ENCODE measurements around the gene METTL4.

METTL4 gene, protein sequence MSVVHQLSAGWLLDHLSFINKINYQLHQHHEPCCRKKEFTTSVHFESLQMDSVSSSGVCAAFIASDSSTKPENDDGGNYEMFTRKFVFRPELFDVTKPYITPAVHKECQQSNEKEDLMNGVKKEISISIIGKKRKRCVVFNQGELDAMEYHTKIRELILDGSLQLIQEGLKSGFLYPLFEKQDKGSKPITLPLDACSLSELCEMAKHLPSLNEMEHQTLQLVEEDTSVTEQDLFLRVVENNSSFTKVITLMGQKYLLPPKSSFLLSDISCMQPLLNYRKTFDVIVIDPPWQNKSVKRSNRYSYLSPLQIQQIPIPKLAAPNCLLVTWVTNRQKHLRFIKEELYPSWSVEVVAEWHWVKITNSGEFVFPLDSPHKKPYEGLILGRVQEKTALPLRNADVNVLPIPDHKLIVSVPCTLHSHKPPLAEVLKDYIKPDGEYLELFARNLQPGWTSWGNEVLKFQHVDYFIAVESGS

GRCh38 chr18:2571200-2572170 is at the start of gene METTL4, which contains the start of gene NDC80:
Gene METTL4, minus strand, starts transcription at chr18:2571505. Its CDS starts 4,289 bp downstream, at chr18:2567216.
Gene NDC80, plus strand, starts transcription at chr18:2571557. Its CDS starts 1,429 bp downstream, at chr18:2572986.
- DNase-seq (ENCODE audit: low spot score): peak; percentile 84

GRCh38 chr18:2618009-2618408 is 46.7 kb upstream of the METTL4 start:
- DNase-seq (ENCODE audit: low spot score): no peak

DNA sequence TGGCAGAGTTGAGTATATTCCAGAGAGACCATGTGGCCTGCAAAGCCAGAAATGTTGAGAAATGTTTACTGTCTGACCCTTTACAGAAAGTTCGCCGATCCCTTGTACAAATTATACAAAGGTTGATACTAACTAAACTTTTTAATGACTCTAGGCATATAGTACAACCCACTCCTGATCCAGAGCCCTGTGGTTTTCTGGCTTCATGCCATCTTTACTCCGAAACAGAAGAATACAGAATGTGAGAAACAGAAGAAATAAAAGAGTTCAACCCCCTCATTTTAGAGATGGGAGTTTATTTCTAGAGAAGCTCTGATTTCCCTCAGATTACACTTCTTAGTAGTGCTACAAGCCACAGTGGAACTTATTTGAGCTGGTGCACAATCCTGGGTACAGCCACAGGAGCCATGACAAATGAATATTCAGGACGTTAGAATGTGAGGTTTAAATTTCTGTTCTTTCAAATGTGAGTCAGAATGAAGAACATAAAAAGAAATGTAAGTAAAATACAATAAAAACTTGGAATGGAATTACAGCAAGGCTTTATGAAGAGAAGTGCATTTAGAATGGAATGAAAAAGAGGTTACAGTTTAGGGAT is 46.2 kb upstream of the METTL4 start:
- DNase-seq (ENCODE audit: low spot score): no peak

DNA sequence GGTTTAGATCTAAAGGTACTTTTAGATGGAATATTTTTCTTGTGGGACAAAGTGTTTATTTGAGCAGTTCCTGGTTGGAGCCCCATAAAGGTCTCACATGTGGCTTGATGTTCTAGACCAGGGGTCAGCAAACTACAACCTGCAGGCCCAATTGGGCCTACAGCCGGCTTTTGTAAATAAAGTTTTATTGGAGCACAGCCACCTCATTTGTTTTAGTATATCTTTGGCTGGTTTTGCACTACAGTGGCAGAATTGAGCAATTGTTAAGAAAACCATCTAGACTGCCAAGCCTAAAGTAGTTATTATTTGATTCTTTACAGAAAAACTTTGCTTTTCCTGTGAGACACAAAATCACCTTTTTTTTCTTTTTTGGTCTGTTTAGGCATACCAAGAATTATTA is 41.7 kb upstream of the METTL4 start:
- DNase-seq (ENCODE audit: low spot score): no peak

- no peak for DNase-seq (ENCODE audit: low spot score)
Measured at GRCh38 chr18:2610549-2610948, 39.2 kb upstream of the METTL4 start.

GRCh38 chr18:2609604-2610003 is 38.3 kb upstream of the METTL4 start:
- DNase-seq (ENCODE audit: low spot score): no peak

- no peak for DNase-seq (ENCODE audit: low spot score)
Measured at GRCh38 chr18:2606335-2606734, 35.0 kb upstream of the METTL4 start.

DNA sequence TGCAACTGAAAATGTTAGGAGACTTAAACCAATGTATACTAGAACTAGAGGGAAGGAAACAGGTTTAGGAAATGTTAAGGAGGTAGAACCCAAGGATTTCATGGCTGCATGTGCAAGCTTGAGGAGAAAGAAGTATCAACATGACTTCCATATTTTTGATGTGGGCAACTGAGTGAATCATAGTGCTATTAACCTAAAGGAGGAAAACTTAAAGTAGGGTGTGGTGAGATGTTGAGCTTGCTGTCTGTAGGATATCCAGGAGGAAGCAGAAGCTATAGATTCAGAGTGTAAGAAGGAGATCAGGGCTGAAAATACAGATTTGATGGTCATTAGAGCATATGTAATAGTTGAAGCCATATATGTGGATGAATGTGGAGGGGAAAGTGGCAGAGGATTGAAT is 31.5 kb upstream of the METTL4 start:
- no peak for DNase-seq (ENCODE audit: low spot score)

- DNase-seq (ENCODE audit: low spot score): no peak
Measured at GRCh38 chr18:2597639-2598038, 26.3 kb upstream of the METTL4 start.

DNA sequence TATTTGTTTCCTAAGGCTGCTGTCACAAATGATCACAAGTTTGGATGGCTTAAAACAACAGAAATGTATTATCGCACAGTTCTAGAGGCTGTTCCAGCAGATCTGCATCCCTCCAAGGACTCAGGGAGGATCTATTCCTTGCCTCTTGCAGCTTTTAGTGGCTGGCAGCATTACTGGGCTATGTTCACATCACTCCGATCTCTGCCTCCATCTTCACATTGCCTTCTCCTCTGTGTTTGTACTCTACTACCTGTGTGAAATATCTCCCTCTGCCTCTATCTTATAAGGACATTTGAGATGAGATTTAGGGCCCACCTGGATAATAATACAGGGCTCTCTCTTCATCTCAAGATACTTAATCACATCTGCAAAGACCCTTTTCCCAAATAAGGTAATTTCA is 19.0 kb upstream of the METTL4 start:
- DNase-seq (ENCODE audit: low spot score): no peak

GRCh38 chr18:2589345-2590068 is 18.2 kb upstream of the METTL4 start:
- no peak for DNase-seq (ENCODE audit: low spot score)

DNA sequence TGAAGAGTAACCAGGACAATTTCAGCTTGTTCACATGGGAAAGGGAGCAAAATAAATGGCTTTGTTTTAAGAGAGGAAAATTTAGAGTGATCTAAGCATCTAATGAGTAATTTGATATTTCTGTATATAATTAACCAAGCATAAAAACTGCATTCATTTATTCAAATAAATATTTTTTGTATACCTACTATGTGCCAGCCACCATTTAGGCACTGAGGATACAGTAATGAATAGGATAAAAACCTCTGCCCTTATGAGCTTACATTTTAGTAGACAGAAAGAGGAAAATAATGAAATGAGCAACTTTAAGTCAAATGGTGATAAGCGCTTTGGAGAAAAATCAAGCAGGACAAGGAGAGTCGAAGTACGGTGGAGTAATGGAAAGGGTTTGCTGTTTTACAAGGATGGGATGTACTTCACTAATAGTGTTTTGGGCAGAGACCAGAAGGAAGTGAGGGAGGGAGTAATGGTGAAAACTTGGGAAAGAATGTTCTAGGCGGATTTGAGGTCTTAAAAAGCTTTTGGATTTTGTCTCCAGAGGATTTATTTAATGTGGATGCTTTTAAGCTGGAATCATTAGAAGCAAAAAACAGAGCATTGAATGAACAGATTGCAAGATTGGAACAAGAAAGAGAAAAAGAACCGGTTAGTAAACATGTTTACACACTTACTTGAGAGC is 17.5 kb upstream of the METTL4 start:
- DNase-seq (ENCODE audit: low spot score): no peak

DNA sequence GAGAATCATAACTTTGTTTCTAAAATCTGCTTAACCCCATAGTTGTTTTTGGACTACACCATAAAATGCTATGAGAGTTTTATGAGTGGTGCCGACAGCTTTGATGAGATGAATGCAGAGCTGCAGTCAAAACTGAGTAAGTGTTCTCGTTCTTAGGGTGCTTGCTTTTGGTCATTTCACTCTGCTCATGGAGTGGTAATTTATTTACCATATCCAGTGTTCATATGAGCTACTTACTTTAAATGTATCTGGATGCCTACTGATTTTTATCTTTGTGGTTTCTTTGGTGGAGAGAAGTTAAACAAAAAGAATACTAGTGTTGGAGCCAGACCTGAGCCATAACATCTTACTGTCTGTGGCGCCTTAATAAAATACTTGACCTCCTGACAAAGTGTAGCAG is 16.5 kb upstream of the METTL4 start:
- DNase-seq (ENCODE audit: low spot score): no peak

GRCh38 chr18:2573408-2573807 is 2.1 kb upstream of the METTL4 start:
- DNase-seq (ENCODE audit: low spot score): no peak

- DNase-seq (ENCODE audit: low spot score): no peak
Measured at GRCh38 chr18:2572892-2573291, 1.6 kb upstream of the METTL4 start.

- DNase-seq (ENCODE audit: low spot score): no peak
Measured at GRCh38 chr18:2572171-2572569, 865 bp upstream of the METTL4 start.

DNA sequence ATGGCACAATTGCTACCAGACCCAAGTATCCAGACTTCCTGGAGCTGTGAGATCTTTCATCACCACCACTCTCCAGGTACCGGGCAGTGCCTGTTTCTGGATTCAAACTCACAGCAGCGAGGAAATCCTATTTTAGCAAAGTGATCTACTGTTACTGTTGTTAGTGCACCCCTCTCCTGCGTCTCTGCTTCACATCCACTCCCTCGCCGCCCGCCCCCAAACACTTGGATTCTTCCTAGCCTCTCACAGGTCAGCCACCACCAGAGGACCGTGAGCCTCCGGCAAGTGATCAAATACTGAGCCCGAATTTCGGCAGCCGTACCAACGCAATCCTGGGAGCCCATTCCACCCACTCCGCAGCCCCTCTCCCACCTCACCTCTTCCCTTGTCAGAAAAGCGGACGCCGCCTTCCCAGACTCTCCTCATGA is 519 bp downstream of the METTL4 start:
- DNase-seq (ENCODE audit: low spot score): peak; percentile 69

DNA sequence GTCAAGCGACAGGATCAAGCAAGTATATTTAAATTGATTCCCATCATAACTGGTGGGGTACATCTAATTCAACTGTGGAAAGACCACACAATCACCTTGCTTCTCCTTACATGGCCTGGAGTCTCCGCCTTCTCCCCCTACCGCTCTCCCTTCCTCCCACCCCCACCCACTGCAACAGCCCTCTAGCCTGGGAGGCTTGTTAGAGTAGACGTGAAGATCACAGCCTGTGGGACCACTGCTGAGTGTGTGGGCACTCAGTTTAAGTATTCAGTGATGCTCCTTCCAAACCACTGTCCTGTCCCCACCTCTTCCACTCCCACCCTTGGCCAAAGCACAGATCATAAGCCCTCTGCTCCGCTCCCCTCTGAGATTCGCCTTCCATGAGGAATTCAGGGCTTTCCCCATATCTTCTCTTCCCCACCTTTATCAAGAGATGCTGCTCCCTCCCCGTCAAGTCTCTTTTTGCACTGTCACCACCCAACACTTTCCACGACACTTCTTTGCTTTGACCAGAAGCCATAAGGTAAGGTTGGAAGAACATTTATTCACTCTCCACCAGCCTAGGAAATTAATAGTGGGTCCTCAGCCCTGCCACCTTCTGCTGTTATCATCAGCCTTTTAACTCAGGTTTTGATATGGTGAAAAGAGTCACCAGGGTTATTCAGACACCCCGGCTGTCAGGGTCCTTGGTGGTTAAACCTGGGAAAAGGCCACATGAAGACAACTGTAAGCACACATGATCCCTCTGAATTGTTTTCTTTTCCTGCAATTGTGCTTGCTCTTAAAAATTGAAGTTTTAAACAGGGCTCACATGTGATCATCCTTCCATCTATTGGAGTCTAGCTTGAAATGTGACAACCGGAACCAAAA is 1.7 kb downstream of the METTL4 start:
- no peak for DNase-seq (ENCODE audit: low spot score)

DNA sequence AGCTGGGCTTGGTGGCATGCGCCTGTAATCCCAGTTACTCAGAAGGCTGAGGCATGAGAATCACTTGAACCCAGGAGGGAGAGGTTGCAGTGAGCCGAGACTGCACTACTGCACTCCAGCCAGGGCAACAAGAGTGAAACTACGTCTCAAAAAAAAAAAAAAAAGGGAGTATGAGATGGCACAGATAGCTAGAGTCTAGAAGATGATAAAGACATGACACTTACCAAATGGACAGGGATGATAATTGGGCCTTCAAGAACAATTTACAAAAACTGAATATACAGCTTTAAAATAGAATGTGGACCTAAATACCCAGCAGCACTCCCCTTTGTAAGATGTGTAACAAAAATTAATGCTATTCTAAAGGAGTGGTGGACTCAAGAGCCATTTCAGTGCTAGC is 2.7 kb downstream of the METTL4 start:
- no peak for DNase-seq (ENCODE audit: low spot score)

DNA sequence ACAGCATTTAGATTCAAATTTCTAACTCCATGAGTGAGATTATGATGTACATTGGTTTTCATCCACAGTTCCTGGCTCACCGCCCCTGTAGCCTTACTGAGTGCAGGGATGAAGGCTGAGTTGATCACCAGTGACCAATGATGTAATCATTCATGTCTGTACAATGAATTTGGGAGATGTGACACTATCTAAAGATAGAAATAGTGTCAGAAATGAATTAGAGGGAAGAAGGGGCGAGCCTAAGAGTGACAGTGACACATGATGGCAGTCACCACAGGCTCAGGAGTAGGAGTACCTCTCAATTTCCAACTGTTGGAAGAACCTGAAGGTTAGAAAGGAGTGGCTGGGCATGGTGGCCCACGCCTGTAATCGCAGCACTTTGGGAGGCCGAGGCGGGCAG is 3.2 kb downstream of the METTL4 start:
- DNase-seq (ENCODE audit: low spot score): no peak

Measured in germinal center (tissue), 1 donor.